CD4-positive, alpha-beta T cell treated with Interleukin-21 for 1 hour (primary cell): Measurements from ENCODE around the gene F5.
A peak's percentile ranks its signal among the peaks of the same experiment; 100 is the strongest.

Experiments used
- DNase-seq: peaks from one replicate; pipeline ENCODE4 v3.0.0-alpha.2; 2020

F5 gene

GRCh38 chr1:169586067-169586394, 250 bp downstream of the F5 start:
- DNase-seq, result no peak

- DNase-seq, result no peak
Measured at GRCh38 chr1:169585181-169585580, 1.1 kb downstream of the F5 start.

GRCh38 chr1:169584483-169585144, 1.7 kb downstream of the F5 start:
- no peak for DNase-seq

- DNase-seq, result no peak
Measured at GRCh38 chr1:169577981-169578738, 8.1 kb downstream of the F5 start.

- DNase-seq, result no peak
Measured at GRCh38 chr1:169576935-169577331, 9.3 kb downstream of the F5 start.

GRCh38 chr1:169576241-169576934, 9.9 kb downstream of the F5 start:
- no peak for DNase-seq

- no peak for DNase-seq
Measured at GRCh38 chr1:169574336-169574735, 11.9 kb downstream of the F5 start.

- peak; percentile 29 for DNase-seq
Measured at GRCh38 chr1:169572187-169572586, 14.1 kb downstream of the F5 start.

GRCh38 chr1:169571450-169571849, 14.8 kb downstream of the F5 start:
- DNase-seq, result peak; percentile 39

GRCh38 chr1:169570172-169570574, 16.1 kb downstream of the F5 start:
- DNase-seq, result no peak

GRCh38 chr1:169568497-169568896, 17.8 kb downstream of the F5 start:
- no peak for DNase-seq

GRCh38 chr1:169565335-169566271, 20.7 kb downstream of the F5 start:
- no peak for DNase-seq

- DNase-seq, result no peak
Measured at GRCh38 chr1:169563650-169564049, 22.6 kb downstream of the F5 start.

GRCh38 chr1:169563019-169563615, 23.2 kb downstream of the F5 start:
- no peak for DNase-seq

GRCh38 chr1:169561692-169562091, 24.6 kb downstream of the F5 start:
- DNase-seq, result no peak

GRCh38 chr1:169557131-169557530, 29.1 kb downstream of the F5 start:
- no peak for DNase-seq

- DNase-seq, result peak; percentile 63
Measured at GRCh38 chr1:169550294-169550693, 36.0 kb downstream of the F5 start.

- no peak for DNase-seq
Measured at GRCh38 chr1:169548282-169548681, 38.0 kb downstream of the F5 start.

- peak; percentile 82 for DNase-seq
Measured at GRCh38 chr1:169546087-169546995, 39.9 kb downstream of the F5 start.

- DNase-seq, result no peak
Measured at GRCh38 chr1:169545472-169545871, 40.8 kb downstream of the F5 start.
